ENCODE measurements around the gene KAZN. TPM values are rescaled to one million over a fixed set of nuclear protein-coding genes. Genes with fewer than 3 reads are reported as not detected.

KAZN gene
- total and polyA plus RNA-seq, 12 donors, result 1.1 to 6.5 (median 1.9) TPM

DNA sequence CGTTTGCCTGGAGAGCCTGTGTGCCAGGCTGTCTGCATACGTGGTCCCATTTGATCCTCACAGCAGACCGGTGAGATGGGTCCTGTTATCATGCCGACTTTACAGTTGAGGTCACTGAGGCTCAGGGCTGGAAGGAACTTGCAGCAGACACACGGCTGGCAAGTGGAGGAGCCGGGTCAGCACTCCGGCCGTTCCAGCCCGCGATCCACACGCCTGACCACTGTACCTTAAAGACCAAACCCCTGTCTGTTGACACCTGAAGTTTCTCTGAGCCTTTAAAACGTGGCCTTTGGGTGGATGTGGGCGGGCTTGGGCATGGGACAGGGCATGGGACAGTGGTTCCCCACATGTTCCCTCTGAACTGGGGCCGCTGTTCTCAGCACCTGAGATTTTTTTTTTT lies 383.5 kb downstream of the KAZN start:
- TF ChIP-seq, protein P1, sequence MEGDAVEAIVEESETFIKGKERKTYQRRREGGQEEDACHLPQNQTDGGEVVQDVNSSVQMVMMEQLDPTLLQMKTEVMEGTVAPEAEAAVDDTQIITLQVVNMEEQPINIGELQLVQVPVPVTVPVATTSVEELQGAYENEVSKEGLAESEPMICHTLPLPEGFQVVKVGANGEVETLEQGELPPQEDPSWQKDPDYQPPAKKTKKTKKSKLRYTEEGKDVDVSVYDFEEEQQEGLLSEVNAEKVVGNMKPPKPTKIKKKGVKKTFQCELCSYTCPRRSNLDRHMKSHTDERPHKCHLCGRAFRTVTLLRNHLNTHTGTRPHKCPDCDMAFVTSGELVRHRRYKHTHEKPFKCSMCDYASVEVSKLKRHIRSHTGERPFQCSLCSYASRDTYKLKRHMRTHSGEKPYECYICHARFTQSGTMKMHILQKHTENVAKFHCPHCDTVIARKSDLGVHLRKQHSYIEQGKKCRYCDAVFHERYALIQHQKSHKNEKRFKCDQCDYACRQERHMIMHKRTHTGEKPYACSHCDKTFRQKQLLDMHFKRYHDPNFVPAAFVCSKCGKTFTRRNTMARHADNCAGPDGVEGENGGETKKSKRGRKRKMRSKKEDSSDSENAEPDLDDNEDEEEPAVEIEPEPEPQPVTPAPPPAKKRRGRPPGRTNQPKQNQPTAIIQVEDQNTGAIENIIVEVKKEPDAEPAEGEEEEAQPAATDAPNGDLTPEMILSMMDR (IDR thresholded peaks at IDR 0.05), result no peak
- 94 to 95% methylated on average over 14 of the region's 14 CpGs for WGBS, 2 donors
- intact Hi-C loops (cut with DNase I), result no loop called here
- DNase-seq (no peak), ATAC-seq (no peak)
- H3K4me3 ChIP-seq, result no peak overlapping the region
- no peaks in the 10 kb centered on the region for H3K27me3 ChIP-seq
- H3K27ac ChIP-seq, result no peak overlapping the region
- H3K36me3 ChIP-seq, result no peaks in the 10 kb centered on the region
- no peaks in the 10 kb centered on the region for H3K9me3 ChIP-seq
- H3K4me1 ChIP-seq, result peaks cover 0 to 4% (median 0%) of the 10 kb centered on the region in 9 donors

GRCh38 chr1:14983277-14983676 lies 384.8 kb downstream of the KAZN start:
- intact Hi-C loops (cut with DNase I), result no loop called here
- Histone ChIP-seq H3K36me3 (no peaks in the 10 kb centered on the region), H3K9me3 (no peaks in the 10 kb centered on the region), H3K4me3 (no peak overlapping the region), H3K4me1 (peaks cover 0 to 12% (median 0%) of the 10 kb centered on the region in 9 donors), H3K27ac (no peak overlapping the region), H3K27me3 (no peaks in the 10 kb centered on the region)
- DNase-seq (no peak), ATAC-seq (no peak)
- 89 to 92% methylated on average over 13 of the region's 13 CpGs for WGBS, 2 donors
- TF ChIP-seq, protein P1 (IDR thresholded peaks at IDR 0.05), result no peak

- Histone ChIP-seq H3K4me3 (no peak overlapping the region), H3K36me3 (no peaks in the 10 kb centered on the region), H3K9me3 (no peaks in the 10 kb centered on the region), H3K27ac (no peak overlapping the region), H3K4me1 (peaks cover 0 to 9% (median 0%) of the 10 kb centered on the region in 9 donors), H3K27me3 (no peaks in the 10 kb centered on the region)
- no peak for DNase-seq
- TF ChIP-seq, protein P1 (IDR thresholded peaks at IDR 0.05), result no peak
- no peak for ATAC-seq
- WGBS, 2 donors, result 96% methylated on average over 8 of the region's 8 CpGs
- intact Hi-C loops (cut with DNase I), result no loop called here
Measured at GRCh38 chr1:14986168-14986567, 387.7 kb downstream of the KAZN start.

- intact Hi-C loops (cut with DNase I), result no loop called here
- Histone ChIP-seq H3K27me3 (no peaks in the 10 kb centered on the region), H3K36me3 (no peaks in the 10 kb centered on the region), H3K27ac (no peak overlapping the region), H3K4me1 (peaks cover 0 to 9% (median 0%) of the 10 kb centered on the region in 9 donors), H3K9me3 (no peaks in the 10 kb centered on the region), H3K4me3 (no peak overlapping the region)
- ATAC-seq (peak; percentile 16 to 82 (median 48)), DNase-seq (peak in 1 of 2 donors; percentile 25)
- 45 to 49% methylated on average over 16 of the region's 16 CpGs for WGBS, 2 donors
- TF ChIP-seq, protein P1 (IDR thresholded peaks at IDR 0.05), result no peak
Measured at GRCh38 chr1:14987829-14988603, 389.5 kb downstream of the KAZN start.
